Epithelial cell of prostate (primary cell): ENCODE measurements around the gene SH3RF3.

Experiments used
- DNase-seq: peaks from one replicate; pipeline ENCODE4 v3.0.0-alpha.2; 2011; ENCODE audit warnings: low read depth, low spot score
- H3K27ac ChIP-seq: fragments of 450-650 bp; 2 replicates; pipeline ENCODE4 v1.5.1; 2017; ENCODE audit warnings: mild to moderate bottlenecking

Gene SH3RF3

DNA sequence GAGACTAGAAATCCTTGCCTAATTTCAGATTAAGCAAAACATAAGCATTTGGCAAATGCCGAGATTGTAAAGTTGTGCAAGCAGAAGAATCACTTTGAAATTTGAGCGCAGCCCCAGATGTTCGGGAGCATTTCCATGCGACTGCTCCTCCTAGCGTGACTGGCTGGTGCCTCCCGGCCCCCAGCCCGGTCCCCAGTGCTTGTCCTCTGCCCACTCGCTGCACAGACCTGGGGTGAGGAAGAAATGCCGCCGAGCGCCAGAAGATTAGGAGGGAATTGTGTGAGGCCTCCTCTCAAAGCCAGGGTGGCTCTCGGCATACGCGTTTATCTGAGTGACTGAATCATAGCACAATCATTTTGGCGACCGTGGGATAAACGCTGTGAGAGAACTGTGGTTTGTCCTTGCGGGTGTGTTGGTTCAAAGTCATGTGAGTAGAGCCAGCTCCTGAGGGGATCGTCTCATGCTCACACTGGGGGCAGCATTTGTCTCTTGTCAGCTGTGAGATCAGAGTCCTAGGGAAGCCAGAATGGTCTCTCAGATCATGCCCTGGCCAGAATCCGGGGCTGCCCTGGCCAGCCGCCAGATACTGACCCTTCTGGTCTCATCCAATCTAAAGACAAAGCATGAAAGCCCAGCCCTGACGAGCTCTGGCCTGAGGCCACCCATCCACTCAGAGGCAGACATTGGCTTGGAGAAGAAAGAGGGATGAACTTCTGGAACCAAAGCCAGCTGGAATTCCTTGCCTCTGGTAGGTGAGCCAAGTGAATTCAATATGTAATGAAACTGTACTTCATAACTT is 189.3 kb downstream of the SH3RF3 start:
- DNase-seq: no peak
- no peak overlapping the region for H3K27ac ChIP-seq

- H3K27ac ChIP-seq: no peak overlapping the region
- no peak for DNase-seq
These were observed 189.9 kb downstream of the SH3RF3 start for GRCh38 chr2:109318949-109319342.

DNA sequence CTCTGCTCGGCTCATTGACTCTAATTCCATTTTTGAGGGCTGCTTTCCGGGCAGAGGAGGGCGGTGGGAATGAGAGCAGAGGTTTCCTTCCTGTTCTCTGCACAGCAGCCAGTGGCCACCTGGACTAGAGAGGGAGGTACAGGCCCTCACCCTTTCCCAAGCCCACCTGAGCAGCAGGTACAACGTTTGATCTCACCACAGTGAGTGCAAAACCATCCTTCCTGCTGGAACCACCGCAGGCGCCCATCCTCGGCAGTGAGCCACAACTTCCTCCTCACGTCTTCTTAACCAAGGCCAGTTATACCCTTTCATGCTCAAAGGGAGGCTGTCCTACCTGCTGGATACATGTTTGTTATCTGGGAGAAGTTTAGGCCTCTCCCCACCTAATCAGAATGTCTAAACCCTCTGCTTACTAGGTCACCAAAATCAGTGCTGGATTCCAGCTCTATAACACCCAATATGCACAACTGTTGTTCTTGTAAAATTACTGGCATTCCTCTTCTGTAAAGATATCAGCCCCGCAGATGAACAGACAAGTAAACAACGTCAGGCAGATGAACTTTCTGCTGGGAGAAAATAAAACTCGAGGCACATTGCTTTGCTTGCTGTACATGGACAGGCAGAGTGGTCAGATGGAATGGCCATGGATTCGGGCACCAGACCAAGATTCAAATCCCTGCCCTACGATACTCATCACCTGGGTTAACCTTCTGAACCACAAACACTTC is 191.4 kb downstream of the SH3RF3 start:
- no peak overlapping the region for H3K27ac ChIP-seq
- DNase-seq: no peak

GRCh38 chr2:109321570-109321969 is 192.6 kb downstream of the SH3RF3 start:
- no peak for DNase-seq
- H3K27ac ChIP-seq: no peak overlapping the region

DNA sequence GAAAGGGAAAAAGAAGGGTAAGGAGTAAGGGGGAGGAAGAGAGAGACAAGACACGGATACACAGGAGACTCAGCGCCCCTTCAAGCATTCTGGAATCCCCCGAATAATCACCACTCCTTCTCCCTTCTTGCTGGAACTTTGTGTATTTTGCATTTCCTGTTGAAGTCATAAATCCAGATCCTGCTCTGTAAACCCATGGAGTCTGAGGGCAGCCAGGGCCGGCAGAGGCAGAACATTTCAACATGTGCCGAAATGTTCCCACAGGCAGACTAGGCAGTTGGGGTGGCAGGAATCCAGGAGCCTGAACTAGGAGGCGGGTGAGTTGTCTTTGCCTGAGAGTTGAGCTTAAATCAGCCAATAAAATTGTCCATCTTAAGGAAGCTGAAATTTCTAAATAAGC is 193.1 kb downstream of the SH3RF3 start:
- H3K27ac ChIP-seq: peak overlapping the region; percentile 12
- no peak for DNase-seq

GRCh38 chr2:109322641-109323040 is 193.6 kb downstream of the SH3RF3 start:
- DNase-seq: no peak
- no peak overlapping the region for H3K27ac ChIP-seq

DNA sequence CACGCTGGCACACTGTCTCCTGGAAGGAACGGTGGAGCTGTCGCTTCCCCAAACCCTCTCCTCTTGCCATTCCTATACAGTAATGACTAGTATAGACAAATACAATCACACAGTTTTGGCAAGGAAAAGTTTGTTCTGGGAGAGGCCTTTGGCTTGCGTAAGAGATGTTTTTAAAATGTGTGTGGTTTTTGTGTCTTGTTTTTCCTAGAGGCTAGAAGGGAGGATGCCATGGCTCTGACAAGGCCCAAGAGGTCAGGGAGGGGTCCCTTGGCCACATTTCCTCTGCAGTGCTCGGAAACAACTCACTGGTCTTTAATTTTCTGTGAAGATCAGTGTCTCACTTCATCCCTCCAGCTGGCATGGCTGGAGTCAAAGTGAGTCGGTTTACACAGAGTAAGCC is 195.9 kb downstream of the SH3RF3 start:
- no peak for DNase-seq
- peak overlapping the region; percentile 11 for H3K27ac ChIP-seq

GRCh38 chr2:109325570-109325969 is 196.6 kb downstream of the SH3RF3 start:
- H3K27ac ChIP-seq: peak overlapping the region; percentile 11
- DNase-seq: no peak

DNA sequence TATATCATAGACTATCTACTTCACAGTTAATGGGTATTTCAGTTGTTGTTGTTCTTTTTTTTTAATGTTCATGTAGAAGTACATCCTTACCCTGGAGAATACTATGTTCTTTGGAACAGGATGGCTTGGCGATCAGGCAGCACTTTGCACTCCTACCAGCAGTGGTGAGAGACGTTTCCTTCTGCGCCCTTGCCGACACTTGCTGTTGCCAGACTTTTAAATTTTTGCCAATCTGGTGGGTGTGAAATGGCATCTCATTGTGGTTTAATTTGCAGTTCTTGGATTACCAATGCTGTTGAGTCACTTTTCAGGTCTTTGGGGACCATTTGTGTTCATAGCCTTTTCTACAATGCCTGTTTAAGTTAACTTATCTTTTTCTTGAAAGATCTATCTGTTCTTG is 197.3 kb downstream of the SH3RF3 start:
- no peak for DNase-seq
- H3K27ac ChIP-seq: no peak overlapping the region

DNA sequence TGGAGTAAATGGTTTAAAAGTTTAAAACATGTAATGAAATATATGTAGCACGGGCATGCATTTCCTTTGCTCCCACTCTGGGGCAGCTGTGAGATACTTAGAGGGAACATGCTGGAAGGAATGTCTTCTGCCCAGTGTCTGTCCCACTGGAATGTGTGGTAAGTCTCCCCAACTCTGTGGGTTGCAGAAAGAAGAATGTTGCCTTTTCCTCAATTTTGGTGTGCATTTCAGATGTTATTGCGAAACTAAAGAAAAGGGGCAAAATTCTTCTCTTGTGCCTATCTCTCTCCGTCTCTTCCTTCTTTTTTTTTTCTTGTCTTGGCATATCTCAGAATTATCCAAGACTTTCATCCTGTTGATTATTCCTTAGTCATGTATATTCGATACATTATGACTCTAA is 201.1 kb downstream of the SH3RF3 start:
- no peak overlapping the region for H3K27ac ChIP-seq
- no peak for DNase-seq

DNA sequence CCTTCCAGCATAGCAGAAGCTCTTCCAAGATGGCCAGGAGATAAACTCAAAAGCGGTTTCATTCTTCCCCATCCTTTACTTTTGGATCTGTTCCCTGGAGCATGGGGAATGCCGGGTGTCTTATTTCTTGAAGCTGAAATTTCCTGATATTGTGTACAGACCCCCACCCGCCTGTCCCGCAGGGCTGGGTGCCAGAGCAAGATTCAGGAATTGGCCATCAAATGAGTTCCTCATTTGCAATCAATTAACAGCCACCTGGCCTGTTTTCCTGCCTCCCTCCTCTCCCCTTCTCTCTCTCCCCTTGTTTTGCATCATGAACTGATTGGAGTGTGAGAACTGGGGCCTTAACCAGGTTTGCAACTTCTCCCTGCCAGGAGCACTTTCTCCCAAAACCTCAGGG is 202.1 kb downstream of the SH3RF3 start:
- DNase-seq: no peak
- no peak overlapping the region for H3K27ac ChIP-seq

DNA sequence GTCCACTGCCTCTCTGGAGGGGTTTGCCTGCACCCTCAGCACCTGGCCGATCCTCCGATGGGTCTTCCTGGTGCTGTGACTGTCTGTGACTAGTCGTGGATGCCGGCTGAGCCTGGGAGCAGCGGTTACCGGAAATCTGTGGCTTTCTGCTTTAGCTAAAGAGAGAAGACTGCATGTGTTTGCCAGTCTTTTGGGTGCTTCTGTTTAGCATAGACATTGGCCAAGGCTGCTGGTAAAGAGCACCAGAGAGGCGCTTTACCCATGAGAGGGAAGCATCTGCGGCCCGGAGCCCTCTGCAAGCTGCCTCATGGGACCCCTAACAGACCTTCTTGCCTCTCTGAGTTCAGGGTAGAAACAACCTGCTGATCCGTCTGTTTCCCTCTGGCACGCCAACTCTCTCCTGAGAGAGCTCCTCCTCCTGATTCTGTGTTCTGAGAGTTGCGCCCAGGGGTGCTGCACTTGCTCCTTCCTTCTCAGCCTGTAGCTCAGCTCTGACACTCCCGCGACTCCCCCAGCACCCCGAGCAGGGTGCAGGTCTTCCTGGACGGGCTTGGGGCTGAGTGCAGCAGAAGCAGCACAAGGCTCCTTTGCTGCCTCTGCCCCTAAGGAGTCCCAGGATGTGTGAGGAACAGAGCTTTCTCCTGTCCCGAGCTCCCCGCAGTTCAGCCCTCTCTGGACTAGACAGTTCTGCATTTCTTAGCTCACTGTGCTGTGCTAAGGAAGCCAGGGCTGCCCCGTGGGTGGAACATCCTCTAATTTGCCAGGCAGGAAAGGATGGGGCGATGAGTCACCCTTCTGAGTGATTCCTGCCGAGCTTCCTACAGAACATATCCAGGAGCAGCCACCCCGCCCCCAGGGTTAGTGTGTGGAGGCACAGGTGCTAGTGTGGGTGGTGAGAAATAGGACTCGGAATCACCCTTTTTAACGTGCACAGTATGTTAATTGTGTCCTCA is 203.2 kb downstream of the SH3RF3 start:
- DNase-seq: peak; percentile 52
- H3K27ac ChIP-seq: peak overlapping the region; percentile 43

DNA sequence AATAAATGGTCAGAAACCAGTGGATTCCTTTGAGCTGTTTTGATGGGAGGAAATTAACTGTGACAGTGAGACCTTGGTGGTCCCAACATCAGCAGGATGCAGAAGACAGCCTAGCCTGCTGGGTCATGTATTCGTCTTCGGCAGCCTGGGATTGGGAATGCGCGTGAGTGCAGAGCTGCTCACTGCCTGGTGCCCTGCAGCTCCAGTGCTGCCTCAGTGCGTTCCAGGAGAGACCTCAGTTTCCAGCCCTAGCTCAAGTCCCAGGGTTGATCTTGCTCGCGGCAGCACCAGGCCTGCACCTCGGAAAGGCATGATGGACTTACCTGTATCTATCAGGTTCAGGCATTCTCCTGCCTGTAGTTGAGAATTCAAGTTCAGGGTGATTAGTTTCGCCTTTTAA is 203.9 kb downstream of the SH3RF3 start:
- H3K27ac ChIP-seq: no peak overlapping the region
- no peak for DNase-seq

DNA sequence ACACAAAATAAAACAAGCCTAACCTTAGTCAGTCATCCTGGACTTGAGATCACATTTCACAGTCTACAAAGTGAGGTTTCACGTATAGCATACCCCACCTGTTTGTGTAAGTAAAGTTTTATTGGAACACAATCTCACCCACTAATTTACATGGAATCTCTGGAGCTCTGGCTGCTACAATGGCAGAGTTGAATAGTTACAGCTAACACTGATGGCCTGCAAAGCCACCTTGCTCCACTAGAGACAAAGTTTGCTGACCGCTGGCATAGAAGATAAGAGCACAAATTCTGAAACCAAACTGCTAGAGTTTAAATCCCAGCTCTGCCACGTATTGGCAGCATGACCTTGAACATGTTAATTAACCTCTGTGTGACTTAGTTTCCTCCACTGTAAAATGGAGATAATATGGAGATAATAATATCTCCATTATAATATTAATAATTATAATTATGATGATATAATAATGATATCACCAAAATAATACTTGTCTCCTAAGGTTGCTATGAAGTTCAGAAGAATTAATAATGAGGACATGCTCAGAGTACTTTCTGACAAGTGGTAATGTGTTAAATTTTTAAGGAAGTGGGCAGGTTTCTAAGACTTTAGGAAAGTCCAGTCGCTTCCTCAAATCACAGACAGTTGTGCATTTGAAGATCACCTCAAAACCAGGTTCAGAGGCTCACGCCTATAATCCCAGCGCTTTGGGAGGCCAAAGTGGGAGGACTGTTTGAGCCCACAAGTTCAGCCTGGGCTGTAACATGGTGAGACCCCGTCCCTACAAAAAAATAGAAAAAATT is 204.6 kb downstream of the SH3RF3 start:
- no peak overlapping the region for H3K27ac ChIP-seq
- no peak for DNase-seq

- H3K27ac ChIP-seq: no peak overlapping the region
- no peak for DNase-seq
These were observed 206.7 kb downstream of the SH3RF3 start for GRCh38 chr2:109335631-109336176.

- H3K27ac ChIP-seq: no peak overlapping the region
- no peak for DNase-seq
These were observed 207.3 kb downstream of the SH3RF3 start for GRCh38 chr2:109336296-109336695.

DNA sequence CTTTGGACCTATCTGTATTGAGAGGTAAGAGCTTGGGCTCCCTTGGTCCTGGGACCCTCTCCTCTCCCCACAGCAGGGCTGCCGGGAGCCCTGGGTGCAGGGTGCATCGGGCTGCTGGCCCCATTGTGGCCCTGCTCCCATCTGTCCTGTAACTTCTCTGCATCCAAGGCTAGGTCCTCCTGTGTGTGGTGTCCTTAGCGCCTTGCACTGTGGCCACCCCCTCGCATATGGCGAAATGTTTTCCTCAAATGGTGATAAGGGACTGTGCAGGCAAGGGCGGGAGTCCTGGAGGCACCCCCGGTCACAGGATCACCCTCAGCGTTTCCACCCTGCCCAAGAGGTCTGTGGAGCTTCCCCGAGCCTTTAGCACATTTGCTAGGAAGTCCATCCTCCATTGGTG is 208.2 kb downstream of the SH3RF3 start:
- no peak for DNase-seq
- no peak overlapping the region for H3K27ac ChIP-seq

GRCh38 chr2:109339519-109339966 is 210.5 kb downstream of the SH3RF3 start:
- no peak overlapping the region for H3K27ac ChIP-seq
- DNase-seq: no peak

- no peak overlapping the region for H3K27ac ChIP-seq
These were observed 211.4 kb downstream of the SH3RF3 start for GRCh38 chr2:109340381-109340780.

More at GRCh38 chr2:109340381-109340780, 211.4 kb downstream of the SH3RF3 start:
- DNase-seq: no peak
